Measurements from ENCODE around the gene PABPC1L.

DNA sequence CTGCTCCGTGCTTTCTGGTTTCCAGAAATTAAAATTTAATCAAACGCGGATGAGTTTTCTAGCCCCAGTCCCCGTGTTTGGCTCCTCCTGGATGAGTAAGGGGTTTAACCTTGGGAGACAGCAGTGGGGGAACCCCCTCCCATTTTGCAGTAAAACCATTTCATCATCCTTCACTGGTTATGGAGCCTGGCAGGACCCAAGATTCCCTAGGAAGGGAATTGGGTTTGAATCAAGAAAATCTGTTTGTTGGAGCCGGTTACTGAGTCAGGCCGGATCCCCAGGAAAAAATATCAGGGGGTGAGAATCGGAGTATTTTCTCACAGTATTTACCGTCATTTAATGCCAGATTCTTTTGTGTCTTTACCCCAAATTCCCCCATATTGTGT lies 23.6 kb upstream of the PABPC1L start:
- no peak for TF ChIP-seq POLR2A (IDR thresholded peaks at IDR 0.05)
- TF ChIP-seq, protein P1, sequence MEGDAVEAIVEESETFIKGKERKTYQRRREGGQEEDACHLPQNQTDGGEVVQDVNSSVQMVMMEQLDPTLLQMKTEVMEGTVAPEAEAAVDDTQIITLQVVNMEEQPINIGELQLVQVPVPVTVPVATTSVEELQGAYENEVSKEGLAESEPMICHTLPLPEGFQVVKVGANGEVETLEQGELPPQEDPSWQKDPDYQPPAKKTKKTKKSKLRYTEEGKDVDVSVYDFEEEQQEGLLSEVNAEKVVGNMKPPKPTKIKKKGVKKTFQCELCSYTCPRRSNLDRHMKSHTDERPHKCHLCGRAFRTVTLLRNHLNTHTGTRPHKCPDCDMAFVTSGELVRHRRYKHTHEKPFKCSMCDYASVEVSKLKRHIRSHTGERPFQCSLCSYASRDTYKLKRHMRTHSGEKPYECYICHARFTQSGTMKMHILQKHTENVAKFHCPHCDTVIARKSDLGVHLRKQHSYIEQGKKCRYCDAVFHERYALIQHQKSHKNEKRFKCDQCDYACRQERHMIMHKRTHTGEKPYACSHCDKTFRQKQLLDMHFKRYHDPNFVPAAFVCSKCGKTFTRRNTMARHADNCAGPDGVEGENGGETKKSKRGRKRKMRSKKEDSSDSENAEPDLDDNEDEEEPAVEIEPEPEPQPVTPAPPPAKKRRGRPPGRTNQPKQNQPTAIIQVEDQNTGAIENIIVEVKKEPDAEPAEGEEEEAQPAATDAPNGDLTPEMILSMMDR (IDR thresholded peaks at IDR 0.05): no peak
